CD14-positive monocyte (primary cell): ENCODE data around the gene DUSP8. TPM values are rescaled to one million over a fixed set of nuclear protein-coding genes. Genes with fewer than 3 reads are reported as not detected.
"Not testable (repeated sequence)": the region's sequence is repeated elsewhere in the genome, so short reads cannot be mapped to it uniquely, and the experiment has no call there.

Experiments used
- DNase-seq, 3 donors: peaks; one replicate each; pipeline ENCODE4 v3.0.0-alpha.2; 2011 to 2022
- H2AFZ ChIP-seq: 2 replicates; pipeline ENCODE4 v1.6.0; 2012; ENCODE audit warnings: mild to moderate bottlenecking, low read depth, low read length, inconsistent platforms; ENCODE audit not compliant: insufficient read depth, poor library complexity, severe bottlenecking
- H3K27ac ChIP-seq, 2 donors: 1 replicate in 1 of 2; 2 replicates in 1 of 2; pipeline ENCODE4 v1.5.1; 2012 to 2013; ENCODE audit warnings: low read length in 2 of 2, control low read depth in 1 of 2, inconsistent platforms in 1 of 2, low read depth in 1 of 2, mild to moderate bottlenecking in 1 of 2
- H3K27me3 ChIP-seq, 2 donors: one replicate each; pipeline versions ENCODE4 v1.6.0 to v1.6.1; 2011 to 2013; ENCODE audit warnings: low read length in 2 of 2; ENCODE audit not compliant: control insufficient read depth in 2 of 2, insufficient read depth in 2 of 2
- H3K36me3 ChIP-seq, 2 donors: replicated peaks in 1 of 2; 1 replicate in 1 of 2; 2 replicates in 1 of 2; pipeline versions ENCODE4 v1.5.1 to v1.6.1; 2012 to 2013; ENCODE audit warnings: low read length in 2 of 2, control low read depth in 1 of 2, inconsistent platforms in 1 of 2, mild to moderate bottlenecking in 1 of 2; ENCODE audit not compliant: insufficient read depth in 2 of 2, control insufficient read depth in 1 of 2
- H3K4me1 ChIP-seq, 2 donors: 1 replicate in 1 of 2; 2 replicates in 1 of 2; pipeline versions ENCODE4 v1.5.1 to v1.6.1; 2012 to 2013; ENCODE audit warnings: low read length in 2 of 2, control low read depth in 1 of 2, inconsistent platforms in 1 of 2, mild to moderate bottlenecking in 1 of 2, moderate library complexity in 1 of 2; ENCODE audit not compliant: insufficient read depth in 2 of 2, control insufficient read depth in 1 of 2
- H3K4me2 ChIP-seq: replicated peaks from 2 replicates; pipeline ENCODE3; 2012; ENCODE audit warnings: low read length, moderate library complexity, mild to moderate bottlenecking; ENCODE audit not compliant: poor library complexity, severe bottlenecking; ENCODE audit errors: extremely low read depth
- H3K4me3 ChIP-seq, 3 experiments: fragments of 200-600 bp in 1 of 3; sonication (generic) in 1 of 3; replicated peaks in 1 of 3; 1 replicate in 2 of 3; 2 replicates in 1 of 3; pipeline ENCODE4 v1.5.1; 2011 to 2013; ENCODE audit warnings: low read length in 3 of 3, mild to moderate bottlenecking in 3 of 3, control low read depth in 2 of 3, low read depth in 2 of 3, inconsistent platforms in 1 of 3, moderate library complexity in 1 of 3
- H3K79me2 ChIP-seq: 2 replicates; pipeline ENCODE4 v1.6.0; 2012; ENCODE audit warnings: mild to moderate bottlenecking, control low read depth, inconsistent platforms, low read length, moderate library complexity; ENCODE audit not compliant: insufficient read depth
- H3K9ac ChIP-seq: 2 replicates; pipeline ENCODE4 v1.6.0; 2017; ENCODE audit warnings: low read length, mild to moderate bottlenecking; ENCODE audit not compliant: insufficient read depth, poor library complexity, severe bottlenecking
- H3K9me3 ChIP-seq, 2 donors: replicated peaks in 1 of 2; 1 replicate in 1 of 2; 2 replicates in 1 of 2; pipeline versions ENCODE4 v1.5.1 to v1.6.1; 2012 to 2013; ENCODE audit warnings: low read length in 2 of 2, control low read depth in 1 of 2; ENCODE audit not compliant: control insufficient read depth in 1 of 2, insufficient read depth in 1 of 2
- H4K20me1 ChIP-seq: 2 replicates; pipeline ENCODE4 v1.6.0; 2012; ENCODE audit warnings: mild to moderate bottlenecking, low read length, control low read depth, moderate library complexity; ENCODE audit not compliant: insufficient read depth
- H3K27ac Mint-ChIP-seq, 7 donors: one replicate each; pipeline ENCODE4 v1.8.0; 2020; ENCODE audit warnings: mild to moderate bottlenecking in 7 of 7, mixed read lengths in 7 of 7, moderate library complexity in 6 of 7, inconsistent platforms in 2 of 7
- H3K27me3 Mint-ChIP-seq, 3 donors: one replicate each; pipeline ENCODE4 v1.8.0; 2021 to 2022; ENCODE audit warnings: low read depth in 3 of 3, mild to moderate bottlenecking in 3 of 3, mixed read lengths in 3 of 3, moderate library complexity in 3 of 3, inconsistent platforms in 1 of 3
- H3K36me3 Mint-ChIP-seq, 2 donors: one replicate each; pipeline ENCODE4 v1.8.0; 2020; ENCODE audit warnings: mixed read lengths in 2 of 2, inconsistent platforms in 1 of 2, mild to moderate bottlenecking in 1 of 2
- H3K4me1 Mint-ChIP-seq: one replicate; pipeline ENCODE4 v1.8.0; 2020; ENCODE audit warnings: mild to moderate bottlenecking, mixed read lengths
- H3K4me3 Mint-ChIP-seq, 2 donors: one replicate each; pipeline ENCODE4 v1.8.0; 2020; ENCODE audit warnings: mild to moderate bottlenecking in 2 of 2, mixed read lengths in 2 of 2, moderate library complexity in 1 of 2
- H3K9me3 Mint-ChIP-seq, 7 donors: one replicate each; pipeline ENCODE4 v1.8.0; 2020 to 2022; ENCODE audit warnings: mixed read lengths in 7 of 7, mild to moderate bottlenecking in 6 of 7, moderate library complexity in 6 of 7, inconsistent platforms in 2 of 7
- WGBS: methylation state at CpG from one replicate; pipeline ENCODE4 v1.1.5; 2013; ENCODE audit warnings: missing lambda C conversion rate; ENCODE audit not compliant: insufficient coverage; 5-methylcytosine and 5-hydroxymethylcytosine counted together
- intact Hi-C, 2 donors: fragments of 100-400 bp; cut with micrococcal nuclease; formaldehyde crosslinking; loops; one replicate each; pipeline versions ENCODE4 v1.15.0 to v1.15.1; 2023
- polyA plus RNA-seq, 3 donors: library from polyadenylated mRNA; depleted of rRNA in 1 of 3; unstranded in 2 of 3; stranded (reverse) in 1 of 3; fragments of 300-500 nt in 2 of 3; fragments of >200 nt in 1 of 3; fragmentation: Illumina TruSeq in 2 of 3; gene quantifications; 1 replicate in 2 of 3; 2 replicates in 1 of 3; pipeline ENCODE4 v1.2.3, GENCODE V29; 2012 to 2021
- TF ChIP-seq, protein P1 (sequence below): fragments of 200-600 bp; IDR thresholded peaks from one replicate; pipeline ENCODE4 v1.8.0; 2022; ENCODE audit warnings: antibody characterized with exemption, mild to moderate bottlenecking

Gene DUSP8
- polyA plus RNA-seq, 3 donors: 0.61 TPM; not detected in 2

DNA sequence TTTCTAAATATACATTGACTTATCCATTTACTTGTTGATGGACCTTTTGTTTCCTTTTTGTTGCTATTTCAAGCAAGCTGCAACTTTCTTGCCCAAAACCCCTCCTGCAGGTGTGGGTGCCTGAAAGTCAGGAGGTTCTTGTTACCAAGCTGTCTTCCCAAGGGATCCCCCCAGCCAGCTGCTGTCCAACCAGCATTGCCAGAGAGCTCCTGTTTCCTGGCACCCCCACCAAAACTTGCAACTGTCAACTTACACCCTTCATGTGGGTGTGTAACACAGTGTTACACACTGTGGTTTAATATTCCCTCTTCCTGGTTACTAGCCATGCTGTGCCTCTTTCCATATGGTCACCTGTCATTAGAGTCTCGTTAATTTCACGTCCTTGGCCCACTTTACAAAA is 14.6 kb upstream of the DUSP8 start:
- peaks cover 8 to 33% of the 10 kb centered on the region in 2 donors for H3K27me3 ChIP-seq
- intact Hi-C loops: no loop called here

DNA sequence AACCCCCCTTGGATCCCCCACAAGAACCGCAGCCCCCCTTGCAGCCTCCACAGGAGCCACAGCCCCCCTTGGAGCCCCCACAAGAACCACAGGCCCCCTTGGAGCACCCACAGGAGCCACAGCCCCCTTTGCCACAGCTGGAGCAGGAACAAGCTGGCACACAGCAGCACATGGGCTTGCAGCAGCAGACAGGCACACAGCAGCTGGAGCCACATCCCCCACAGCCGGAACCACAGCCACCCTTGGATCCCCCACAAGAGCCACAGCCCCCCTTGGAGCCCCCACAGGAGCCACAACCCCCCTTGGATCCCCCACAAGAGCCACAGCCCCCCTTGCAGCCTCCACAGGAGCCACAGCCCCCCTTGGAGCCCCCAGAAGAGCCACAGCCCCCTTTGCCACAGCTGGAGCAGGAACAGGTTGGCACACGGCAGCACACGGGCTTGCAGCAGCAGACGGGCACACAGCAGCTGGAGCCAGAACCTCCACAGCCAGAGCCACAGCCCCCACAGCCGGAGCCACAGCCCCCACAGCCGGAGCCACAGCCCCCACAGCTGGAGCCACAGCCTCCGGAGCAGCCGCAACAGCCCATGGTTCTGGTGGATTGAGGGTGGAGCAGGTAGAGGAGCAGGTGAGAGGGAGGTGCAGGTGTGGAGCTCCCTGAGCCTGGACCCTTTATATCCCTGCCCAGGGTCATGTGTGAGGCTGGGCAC is 12.7 kb upstream of the DUSP8 start, which contains the start of gene KRTAP5-1:
Gene KRTAP5-1, minus strand, starts transcription at position 623 of the 710 bp plus-strand sequence. Its CDS starts 34 bp downstream, at position 589.
- H3K36me3 Mint-ChIP-seq, H3K4me2 ChIP-seq, intact Hi-C loops, H3K9ac ChIP-seq, H3K79me2 ChIP-seq, H3K4me3 ChIP-seq, H4K20me1 ChIP-seq, DNase-seq, H2AFZ ChIP-seq, H3K27ac ChIP-seq, H3K36me3 ChIP-seq: not testable (repeated sequence)
- H3K9me3 Mint-ChIP-seq: peaks cover 19 to 34% (median 31%) of the 10 kb centered on the region in 7 donors
- H3K27ac Mint-ChIP-seq: peak within 1 kb of the TSS in 1 of 7 donors; percentile 41
- peaks cover 17 to 25% of the 10 kb centered on the region in 2 donors for H3K4me1 ChIP-seq
- H3K27me3 ChIP-seq: peaks cover 8 to 32% of the 10 kb centered on the region in 2 donors
- 0% methylated on average over 3 of the region's 9 CpGs for WGBS
- H3K9me3 ChIP-seq: peaks cover 3 to 34% of the 10 kb centered on the region in 2 donors
- H3K4me3 Mint-ChIP-seq: peak within 1 kb of the TSS in 1 of 2 donors; percentile 53
- H3K27me3 Mint-ChIP-seq: peaks cover 31 to 60% (median 46%) of the 10 kb centered on the region in 3 donors
- H3K4me1 Mint-ChIP-seq: peaks cover 17% of the 10 kb centered on the region

More for the DNA sequence above, 14.6 kb upstream of the DUSP8 start:
- H3K79me2 ChIP-seq: no peaks in the 10 kb centered on the region
- H2AFZ ChIP-seq: no peak overlapping the region
- H3K4me2 ChIP-seq: no peak overlapping the region
- no peak overlapping the region for H3K4me3 ChIP-seq
- DNase-seq: no peak
- H4K20me1 ChIP-seq: no peaks in the 10 kb centered on the region
- Mint-ChIP-seq H3K27me3 (peaks cover 38 to 64% (median 53%) of the 10 kb centered on the region in 3 donors), H3K9me3 (peaks cover 14 to 41% (median 24%) of the 10 kb centered on the region in 7 donors), H3K4me3 (peak overlapping the region in 1 of 2 donors; percentile 30), H3K27ac (no peak overlapping the region), H3K4me1 (peaks cover 20% of the 10 kb centered on the region), H3K36me3 (peaks cover 0 to 3% of the 10 kb centered on the region in 2 donors)
- no peaks in the 10 kb centered on the region for H3K36me3 ChIP-seq
- H3K9me3 ChIP-seq: peaks cover 7 to 34% of the 10 kb centered on the region in 2 donors
- TF ChIP-seq, protein P1, sequence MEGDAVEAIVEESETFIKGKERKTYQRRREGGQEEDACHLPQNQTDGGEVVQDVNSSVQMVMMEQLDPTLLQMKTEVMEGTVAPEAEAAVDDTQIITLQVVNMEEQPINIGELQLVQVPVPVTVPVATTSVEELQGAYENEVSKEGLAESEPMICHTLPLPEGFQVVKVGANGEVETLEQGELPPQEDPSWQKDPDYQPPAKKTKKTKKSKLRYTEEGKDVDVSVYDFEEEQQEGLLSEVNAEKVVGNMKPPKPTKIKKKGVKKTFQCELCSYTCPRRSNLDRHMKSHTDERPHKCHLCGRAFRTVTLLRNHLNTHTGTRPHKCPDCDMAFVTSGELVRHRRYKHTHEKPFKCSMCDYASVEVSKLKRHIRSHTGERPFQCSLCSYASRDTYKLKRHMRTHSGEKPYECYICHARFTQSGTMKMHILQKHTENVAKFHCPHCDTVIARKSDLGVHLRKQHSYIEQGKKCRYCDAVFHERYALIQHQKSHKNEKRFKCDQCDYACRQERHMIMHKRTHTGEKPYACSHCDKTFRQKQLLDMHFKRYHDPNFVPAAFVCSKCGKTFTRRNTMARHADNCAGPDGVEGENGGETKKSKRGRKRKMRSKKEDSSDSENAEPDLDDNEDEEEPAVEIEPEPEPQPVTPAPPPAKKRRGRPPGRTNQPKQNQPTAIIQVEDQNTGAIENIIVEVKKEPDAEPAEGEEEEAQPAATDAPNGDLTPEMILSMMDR: no peak
- peaks cover 18 to 30% of the 10 kb centered on the region in 2 donors for H3K4me1 ChIP-seq
- no CpG with 5 or more reads among the region's 2 CpGs for WGBS
- H3K27ac ChIP-seq: no peak overlapping the region
- no peak overlapping the region for H3K9ac ChIP-seq

DNA sequence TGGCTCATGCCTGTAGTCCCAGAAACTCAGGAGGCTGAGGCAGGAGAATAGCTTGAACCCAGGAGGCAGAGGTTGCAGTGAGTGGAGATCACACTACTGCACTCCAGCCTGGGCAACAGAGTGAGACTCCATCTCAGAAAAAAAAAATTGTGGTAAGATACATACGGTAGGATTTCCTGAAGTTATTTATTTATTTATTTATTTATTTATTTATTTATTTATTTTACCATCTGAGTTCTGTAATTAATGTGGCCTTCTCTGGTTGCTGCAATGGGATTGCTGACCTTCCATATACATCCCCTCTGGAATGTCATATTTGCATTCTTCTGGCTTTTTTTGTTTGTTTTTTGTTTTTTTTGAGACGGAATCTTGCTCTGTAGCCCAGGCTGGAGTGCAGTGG is 10.8 kb upstream of the DUSP8 start:
- Histone ChIP-seq H3K9me3 (peaks cover 8 to 28% of the 10 kb centered on the region in 2 donors), H3K27me3 (peaks cover 8 to 32% of the 10 kb centered on the region in 2 donors)
- H3K27me3 Mint-ChIP-seq: peaks cover 36 to 71% (median 54%) of the 10 kb centered on the region in 3 donors
- H3K4me2 ChIP-seq, H3K36me3 ChIP-seq, H2AFZ ChIP-seq, DNase-seq, H3K4me1 Mint-ChIP-seq, H3K4me3 Mint-ChIP-seq, H3K27ac ChIP-seq, H3K4me3 ChIP-seq, H3K27ac Mint-ChIP-seq, H3K9ac ChIP-seq, H3K36me3 Mint-ChIP-seq, intact Hi-C loops, H3K4me1 ChIP-seq, H3K79me2 ChIP-seq, H4K20me1 ChIP-seq: not testable (repeated sequence)
- WGBS: no CpG with 5 or more reads among the region's 2 CpGs
- H3K9me3 Mint-ChIP-seq: peaks cover 21 to 42% (median 37%) of the 10 kb centered on the region in 7 donors
